GM21367 (cell line): ENCODE results near the gene PCNA.

Source experiments
- ATAC-seq: cut with Tn5 transposase; IDR thresholded peaks from one replicate; pipeline ENCODE4 v1.9.1; 2021; ENCODE audit not compliant: unreplicated experiment

PCNA gene

DNA sequence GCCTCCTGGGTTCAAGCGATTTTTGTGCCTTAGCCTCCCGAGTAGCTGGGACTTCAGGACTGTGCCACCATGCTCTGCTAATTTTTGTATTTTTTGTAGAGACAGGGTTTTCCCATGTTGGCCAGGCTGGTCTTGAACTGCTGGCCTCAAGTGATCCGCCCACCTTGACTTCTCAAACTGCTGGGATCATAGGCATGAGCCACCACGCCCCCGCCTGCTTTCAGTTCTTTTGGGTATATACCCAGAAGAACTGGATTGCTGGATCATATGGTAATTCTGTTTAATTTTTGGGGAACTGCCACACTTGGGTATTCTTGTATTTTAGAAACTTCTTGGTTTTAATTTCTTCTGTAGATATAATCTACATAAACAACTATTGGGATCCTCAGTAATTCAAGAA, 24.1 kb upstream of the PCNA start:
- ATAC-seq: no peak

DNA sequence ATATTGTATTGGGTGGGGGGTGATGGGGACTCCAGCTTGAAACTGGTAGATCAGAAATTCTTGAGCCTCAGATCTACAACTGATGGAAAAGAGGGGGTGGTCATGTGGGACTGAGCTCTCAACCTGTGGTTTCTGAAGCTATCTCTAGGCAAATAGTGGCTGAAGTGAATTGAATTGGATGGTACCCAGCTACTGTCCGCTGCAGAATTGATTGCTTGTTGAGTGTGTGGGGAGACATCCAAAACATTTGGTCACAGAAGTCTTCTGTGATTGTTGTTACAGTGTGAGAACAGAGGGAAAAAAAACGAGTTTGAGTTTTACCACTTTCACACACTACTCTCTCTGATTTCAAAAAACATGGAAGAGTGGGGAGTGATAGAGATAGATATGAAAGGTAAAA, 21.9 kb upstream of the PCNA start:
- ATAC-seq: no peak

DNA sequence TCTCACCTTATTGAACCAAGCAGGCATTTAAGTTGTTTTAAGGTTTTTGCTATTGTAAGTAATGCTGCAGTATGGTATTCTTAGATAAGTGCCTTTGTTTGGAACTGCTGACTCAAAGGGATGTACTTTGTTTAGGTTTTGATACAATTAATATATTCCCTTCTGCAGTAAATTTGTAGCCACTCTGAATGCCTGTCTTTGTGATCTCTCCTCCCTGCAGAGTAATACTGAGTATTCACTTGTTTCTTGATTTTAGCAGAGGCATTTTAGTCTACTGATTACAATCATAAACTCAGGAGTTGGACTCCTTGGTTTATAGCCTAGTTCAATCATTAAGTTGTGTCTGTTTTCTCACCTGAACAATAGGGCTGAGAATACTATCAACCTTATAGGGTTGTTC, 20.4 kb upstream of the PCNA start:
- ATAC-seq: no peak

DNA sequence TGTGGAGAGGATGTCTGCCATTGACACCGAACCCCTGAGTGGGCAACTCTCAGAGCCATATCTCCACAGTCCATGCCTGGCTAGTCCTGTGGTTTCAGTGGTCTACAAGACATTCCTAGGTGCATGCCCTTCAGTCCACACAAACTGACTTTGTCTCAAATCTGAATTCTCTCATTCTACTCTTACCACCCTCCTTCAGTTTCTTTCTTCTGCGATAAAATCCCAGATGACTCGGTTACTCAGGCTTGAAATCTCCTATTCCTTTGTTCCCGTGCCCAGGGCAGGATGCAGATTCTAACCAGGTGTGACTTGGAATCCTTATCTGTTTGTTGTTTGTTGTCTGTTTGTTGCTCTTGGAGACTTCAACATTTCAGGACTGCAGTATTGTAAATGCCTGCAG, 16.3 kb upstream of the PCNA start:
- no peak for ATAC-seq

DNA sequence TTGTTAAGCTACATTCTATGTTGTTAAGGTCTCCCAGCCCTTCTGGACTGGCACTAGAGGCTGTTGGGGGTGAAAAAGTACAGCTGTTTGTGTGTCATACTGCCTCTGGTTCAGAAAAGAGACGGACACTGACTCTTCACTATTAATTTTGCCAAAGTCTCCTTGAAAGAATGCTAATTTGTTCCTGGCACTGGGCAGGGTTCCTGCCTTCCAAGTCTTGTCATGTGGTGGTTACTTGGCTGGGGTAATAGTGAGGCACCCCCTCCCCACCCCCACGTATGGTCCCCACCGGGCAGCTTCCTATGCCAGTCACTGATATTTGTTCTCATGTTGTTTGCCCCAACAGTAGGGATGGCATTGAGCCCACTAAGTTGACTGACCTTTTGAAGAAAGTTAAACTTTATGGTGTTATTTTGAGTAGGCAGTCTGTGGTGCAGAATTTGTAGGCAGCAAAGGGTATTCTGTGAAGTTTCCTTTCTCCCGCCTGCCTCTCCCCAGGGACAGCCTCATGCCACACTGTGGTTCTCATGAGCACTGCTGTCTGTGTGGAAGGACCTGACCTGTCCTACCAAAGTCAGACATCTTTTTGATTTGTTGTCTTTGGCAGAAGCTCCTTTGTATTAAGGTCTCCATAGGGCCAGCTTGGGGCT, 15.7 kb upstream of the PCNA start:
- no peak for ATAC-seq

DNA sequence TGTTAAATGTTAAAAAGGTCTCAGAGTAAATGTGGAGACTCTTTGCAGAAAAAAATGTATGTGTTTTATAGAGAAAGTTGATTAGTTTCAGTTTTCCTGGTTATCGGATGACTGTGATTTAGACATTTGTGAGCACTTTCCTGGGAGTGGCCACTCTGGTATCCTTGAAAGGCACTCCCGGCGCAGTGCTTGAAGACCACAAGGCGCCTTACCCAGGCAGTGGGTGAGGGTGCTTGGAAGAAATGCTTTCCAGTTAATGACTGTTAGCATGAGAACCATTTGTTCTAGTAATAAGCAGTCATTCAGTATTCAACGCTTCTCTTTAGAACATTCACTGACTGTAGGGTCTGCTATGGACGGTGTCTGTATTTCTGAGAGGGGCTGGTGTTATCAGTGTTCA, 14.2 kb upstream of the PCNA start:
- no peak for ATAC-seq

DNA sequence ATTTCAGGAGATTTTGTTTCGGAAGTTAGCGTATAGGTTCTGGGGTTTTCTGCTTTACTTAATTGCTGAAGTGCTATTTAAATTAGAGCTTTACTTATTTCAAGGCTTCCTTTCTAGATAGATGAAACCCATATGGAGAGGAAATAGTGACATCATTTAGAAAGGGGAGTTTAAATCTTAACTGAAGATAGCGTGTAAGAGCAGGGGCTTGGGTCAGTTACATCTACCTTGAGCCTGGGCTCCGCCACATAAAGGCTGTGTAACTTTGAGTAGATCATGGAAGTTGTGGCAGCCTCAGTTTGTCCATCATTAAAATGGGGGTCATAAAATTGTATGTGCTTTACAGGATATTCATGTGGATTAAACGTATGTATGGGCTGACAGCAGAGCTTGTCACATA, 11.7 kb upstream of the PCNA start:
- no peak for ATAC-seq

DNA sequence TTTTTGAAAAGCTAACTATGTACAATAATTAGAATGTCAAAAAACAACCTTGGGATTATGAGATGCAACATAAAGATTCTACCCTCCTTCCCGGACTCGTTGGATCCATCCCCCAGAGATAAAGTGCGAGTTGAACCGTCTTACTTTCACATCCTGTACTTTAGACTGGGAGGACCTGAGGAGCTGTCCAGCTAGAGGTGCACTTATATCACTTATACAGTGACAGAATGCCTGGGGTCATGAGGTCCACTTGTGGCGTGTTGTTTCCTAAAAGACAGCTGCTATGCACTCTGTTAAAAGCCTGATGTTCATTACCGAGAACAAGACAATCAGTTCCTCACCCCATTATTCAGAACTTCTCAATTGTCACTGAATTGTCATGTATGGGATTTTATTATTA, 9.1 kb upstream of the PCNA start:
- ATAC-seq: no peak

DNA sequence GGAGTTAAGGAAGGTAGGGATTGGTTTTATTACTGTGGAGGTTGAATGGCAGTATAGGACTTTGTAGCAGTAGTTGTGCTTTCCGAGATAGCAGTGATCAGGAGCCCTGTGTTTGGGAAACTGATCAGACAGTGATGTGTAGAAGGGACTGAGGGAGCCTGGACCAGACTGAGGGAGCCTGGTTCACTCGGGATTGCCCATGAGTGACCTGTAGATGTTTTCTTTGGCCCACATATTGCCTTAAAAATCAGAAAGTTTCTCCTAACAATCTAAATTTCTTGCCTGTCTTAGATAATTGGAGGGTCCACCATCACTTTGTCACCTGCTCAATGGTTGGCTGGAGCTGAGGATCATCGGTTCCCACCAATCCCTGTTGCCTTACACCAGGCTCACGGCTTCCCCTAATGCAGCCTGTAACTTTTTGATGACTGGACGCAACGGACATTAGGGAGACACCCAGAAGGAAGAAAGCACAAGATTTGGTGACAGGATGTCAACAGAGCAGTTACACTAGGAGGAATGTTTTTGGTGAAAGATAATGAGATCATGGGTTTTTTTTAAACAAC, 8.2 kb upstream of the PCNA start:
- ATAC-seq: no peak

DNA sequence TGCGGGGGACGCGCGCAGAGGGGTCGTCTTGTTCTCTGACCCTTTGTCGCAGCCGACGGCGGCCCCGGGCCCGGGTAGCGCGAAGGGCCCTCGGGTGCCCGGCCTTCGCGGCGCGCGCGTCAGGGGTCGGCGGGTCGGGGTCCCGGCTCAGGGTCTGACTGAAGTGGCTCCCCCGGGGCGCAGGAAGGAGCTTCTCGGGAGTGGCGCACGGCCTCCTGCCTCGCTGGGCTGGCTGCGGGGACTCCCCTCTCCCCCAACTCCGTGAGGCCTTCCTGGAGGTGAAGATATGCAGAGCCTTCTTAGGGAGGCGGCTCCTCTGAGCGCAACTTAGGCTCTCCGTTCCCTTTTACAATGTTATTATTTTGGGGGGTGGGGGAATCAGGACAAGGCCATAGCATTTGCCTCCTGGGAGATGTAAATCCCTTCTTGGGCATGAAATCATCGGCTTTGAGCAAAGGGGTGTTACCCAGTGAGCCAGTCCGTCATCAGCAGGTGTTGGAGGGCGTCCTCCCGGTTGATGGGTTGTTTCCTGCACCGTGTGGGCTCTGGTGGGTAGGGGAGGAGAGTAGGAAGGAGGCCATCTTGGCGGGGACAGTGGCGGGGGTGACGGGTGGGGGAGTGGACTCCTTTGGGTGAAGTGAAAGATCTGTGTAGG, 7.6 kb upstream of the PCNA start:
- peak; percentile 30 for ATAC-seq

DNA sequence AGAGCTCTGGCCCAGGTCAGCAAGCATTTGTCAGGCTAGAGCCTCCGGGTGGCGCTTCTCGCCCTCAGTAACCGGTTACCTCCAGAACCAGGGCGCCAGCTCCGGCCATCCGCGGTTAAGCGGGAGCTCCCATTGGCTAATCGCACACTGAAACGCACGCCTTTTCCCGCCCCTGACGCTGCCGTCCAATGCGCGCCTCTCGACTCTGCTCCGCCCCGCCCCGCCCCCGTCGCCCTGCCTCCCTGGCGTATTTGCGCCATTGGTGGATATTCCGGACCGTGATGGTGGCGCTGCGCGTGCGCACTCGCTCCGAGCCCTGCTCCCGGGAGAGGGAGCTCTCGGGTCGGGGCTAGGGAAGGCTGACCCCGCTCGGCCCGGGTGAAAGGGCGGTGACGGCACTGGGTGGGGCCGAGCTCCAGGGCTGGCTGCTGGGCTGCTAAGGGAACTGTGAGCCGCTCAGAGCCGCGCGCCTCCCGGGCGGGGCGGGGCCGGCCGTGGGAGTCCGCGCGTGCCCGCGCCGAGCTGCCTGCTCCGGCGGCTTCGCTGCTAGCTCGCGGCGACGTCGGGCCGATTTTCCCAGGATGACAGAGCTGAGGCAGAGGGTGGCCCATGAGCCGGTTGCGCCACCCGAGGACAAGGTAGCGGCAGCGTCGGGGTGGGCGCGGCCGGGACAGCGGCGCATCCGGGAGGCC, 6.9 kb upstream of the PCNA start, which contains the start of gene CDS2:
CDS2 (plus strand) TSS at position 497 of the 692 bp plus-strand sequence; CDS start at position 582, 85 bp downstream.
- ATAC-seq: peak; percentile 89

DNA sequence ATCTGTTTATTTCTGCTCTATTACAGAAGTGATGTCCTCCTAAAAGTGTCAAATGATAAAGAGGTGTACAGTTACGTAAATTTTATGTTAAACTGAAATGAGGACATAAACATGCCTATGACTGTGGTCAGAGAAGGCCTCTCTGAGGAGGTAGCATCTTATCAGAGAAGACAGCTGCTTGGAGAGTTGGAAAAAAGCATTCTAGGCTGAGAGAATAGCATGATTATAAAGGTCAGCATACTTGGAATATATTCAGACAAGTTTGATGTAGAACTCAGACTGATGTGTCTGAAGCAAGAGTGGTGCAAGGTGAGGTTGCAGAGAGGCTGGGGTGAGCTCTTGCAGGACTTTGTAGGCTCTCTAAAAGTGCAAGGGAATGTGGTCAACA, 3.1 kb upstream of the PCNA start:
- no peak for ATAC-seq

DNA sequence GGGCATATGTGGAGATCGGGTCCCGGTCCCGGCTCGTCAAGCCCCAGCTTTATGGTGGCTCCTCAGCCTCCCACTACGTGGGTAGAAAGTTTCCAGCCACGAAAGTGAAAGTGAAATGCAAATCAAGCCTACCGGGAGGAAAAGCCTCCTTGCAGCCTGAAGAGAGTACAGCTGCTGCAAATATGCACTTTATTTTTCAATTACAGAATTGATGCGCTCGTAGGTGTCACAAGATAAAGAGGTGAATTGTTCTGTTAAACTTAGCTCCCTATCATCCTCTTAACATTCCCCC, 373 bp upstream of the PCNA start:
- ATAC-seq: no peak

DNA sequence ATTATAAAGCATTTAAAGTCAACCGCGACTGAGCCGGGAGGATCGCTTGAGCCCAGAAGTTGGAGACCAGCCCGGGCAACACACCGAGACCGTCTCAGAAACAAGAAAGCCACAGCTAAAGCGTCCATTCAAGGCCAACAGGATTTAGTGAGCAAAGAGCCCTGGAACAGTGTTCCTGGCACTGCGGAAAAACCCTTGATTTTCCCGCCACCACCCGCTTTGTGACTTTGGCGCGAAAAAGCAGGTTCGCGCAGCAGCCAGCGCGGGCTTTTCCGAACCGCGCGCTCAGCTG, 669 bp downstream of the PCNA start:
- ATAC-seq: no peak

DNA sequence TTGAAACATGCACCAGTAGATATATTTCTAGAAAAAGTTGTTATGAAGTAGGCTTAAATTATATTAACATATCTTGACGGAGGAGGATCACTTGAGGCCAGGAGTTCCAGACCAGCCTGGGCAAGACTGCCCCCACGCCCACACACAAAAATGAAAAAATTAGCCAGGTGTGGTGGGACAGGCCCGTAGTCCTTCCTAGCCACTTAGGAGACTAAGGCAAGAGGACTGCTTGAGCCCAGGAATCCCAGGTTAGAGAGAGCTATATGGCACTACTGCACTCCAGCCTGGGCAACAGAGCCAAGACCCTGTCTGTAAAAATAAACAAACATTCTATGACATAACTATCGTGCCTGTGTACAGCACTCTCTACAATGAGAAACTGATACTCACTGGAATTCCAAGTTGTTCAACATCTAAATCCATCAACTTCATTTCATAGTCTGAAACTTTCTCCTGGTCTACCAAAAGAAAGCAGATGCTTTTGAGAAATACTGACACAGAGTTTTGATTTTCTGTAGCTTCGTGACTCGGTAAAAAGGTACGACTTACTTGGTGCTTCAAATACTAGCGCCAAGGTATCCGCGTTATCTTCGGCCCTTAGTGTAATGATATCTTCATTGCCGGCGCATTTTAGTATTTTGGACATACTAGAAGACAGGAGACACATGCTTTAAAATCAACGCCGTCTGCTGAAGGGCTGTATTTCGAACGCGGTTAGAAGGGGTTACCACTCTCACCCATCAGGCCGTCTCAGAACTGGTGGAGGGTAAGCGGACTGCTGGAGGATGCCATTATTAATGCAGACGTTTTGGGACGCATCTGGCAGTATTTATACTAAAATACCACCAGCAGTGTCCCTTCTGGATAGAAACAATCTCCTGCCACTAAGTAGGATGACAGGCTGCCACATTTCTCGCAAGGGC, 1.3 kb downstream of the PCNA start:
- ATAC-seq: no peak

DNA sequence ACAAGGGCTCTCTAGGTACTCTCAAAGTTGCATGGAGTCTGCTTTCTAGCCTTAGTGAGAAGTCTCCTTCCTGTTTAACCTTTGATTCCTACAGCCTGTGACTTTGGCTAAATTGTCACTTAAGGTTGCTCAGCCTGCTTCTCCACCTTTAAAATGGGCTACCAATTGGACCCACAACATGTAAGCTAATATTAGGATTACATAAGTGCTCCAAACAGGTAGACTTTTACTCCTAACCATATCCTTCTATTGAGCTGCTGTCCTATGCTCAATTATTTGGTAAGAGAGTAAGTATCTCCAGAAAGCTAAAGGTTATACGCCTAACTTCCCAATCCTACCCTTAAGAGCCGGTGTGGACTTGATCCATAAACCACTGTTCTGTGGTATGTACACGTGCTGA, 2.9 kb downstream of the PCNA start:
- no peak for ATAC-seq

DNA sequence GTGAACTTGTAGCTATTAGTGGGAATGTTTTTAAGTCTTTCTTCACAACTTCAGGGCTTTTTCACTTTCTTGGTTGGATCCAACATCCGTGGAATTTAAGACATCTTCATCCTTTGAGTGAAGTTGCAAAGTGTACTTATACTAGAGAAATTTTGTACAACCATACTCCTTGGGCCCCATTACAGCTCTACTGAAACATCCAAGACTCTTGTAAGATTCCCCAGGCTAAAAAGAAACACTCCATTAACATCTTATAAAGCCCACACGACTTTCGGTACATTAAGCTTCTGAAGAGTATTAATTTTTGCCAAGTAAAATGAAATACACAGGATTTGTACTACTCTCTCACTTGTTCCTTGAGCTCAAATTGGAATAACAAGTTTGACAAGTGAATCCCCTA, 5.4 kb downstream of the PCNA start:
- no peak for ATAC-seq

DNA sequence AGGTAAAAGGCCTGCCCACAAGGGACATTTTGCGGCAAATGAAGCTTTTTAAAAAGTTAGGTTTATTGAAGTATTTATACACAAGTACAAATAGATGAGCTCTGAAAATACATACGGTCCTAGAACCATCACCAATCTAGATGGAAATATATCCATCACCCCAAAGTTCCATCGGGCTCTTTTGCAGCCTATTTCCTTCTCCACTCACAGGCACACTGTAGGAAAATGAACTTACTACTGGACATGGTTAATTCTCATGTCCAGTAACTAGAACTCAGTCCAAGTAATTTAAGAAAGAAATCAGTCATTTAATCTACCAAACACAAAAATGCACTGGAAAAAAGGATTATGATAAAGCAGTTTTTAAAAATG, 6.2 kb downstream of the PCNA start:
- no peak for ATAC-seq

DNA sequence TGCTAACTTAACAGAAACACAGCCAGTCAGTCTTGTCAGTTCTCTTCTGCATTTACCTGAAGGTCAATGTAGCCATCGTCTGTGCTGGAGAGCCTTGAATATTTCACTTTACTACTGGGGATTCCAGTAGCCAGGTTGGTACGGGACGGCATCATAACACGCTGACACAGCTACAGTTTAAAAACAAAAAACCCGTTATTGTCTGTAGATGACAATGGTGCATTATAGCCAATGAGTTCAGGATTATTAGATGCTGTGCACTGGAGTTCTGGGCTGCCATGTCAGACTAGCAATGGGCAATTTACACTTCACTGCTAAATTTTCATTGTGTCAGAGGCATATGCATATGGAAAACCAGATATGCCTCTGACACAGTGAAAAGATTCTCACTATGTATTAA, 10.5 kb downstream of the PCNA start:
- no peak for ATAC-seq

DNA sequence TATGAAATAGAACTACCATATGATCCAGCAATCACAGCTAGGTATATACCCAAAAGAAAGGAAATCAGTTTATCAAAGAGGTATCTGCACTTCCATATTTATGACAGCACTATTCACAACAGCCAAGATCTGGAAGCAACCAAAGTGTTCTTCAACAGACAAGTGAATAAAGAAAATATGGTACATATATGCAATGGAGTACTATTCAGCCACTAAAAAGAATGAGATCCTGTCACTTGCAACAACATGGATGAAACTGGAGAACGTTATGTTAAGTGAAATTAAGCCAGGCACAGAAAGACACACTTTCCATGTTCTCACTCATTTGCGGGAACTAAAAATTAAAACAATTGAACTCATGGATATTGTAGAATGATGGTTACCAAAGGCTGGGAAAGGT, 15.3 kb downstream of the PCNA start:
- ATAC-seq: no peak

DNA sequence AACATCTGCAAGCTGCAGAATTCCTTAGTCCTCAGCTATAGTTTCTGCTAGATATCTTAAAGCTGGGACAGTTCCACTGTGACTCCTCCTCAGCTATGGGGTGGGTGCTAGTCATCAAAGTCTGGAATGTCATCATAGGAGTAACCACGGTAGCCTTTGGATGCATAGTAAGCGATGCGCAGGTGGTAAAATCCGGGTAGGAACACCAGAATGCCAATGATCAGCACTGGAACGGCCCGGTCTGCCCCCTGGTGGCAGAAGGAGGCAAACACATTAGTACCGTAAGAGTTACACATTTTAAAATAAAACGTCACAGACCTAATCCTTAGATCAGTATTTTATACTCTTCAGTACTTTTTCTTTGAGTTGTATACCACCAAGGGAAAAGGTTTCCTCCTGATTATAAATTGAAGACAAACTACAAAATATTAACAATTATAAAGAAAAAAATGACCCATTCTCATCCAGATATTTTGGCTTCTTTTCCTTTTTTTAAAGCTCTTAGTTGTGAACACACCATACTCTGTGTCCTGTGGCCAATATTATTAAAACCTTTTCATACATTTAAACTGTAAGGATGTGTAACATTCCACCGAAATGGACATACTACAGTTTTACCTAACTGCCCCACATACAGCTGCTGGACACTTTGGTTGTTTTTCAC, 18.9 kb downstream of the PCNA start:
- peak; percentile 49 for ATAC-seq
